K562 (cell line): Measurements from ENCODE around the gene GPR139. TPM values are rescaled to one million over a fixed set of nuclear protein-coding genes. Genes with fewer than 3 reads are reported as not detected.
A peak's percentile ranks its signal among the peaks of the same experiment; 100 is the strongest.

Source experiments
- ARID1B ChIP-seq: fragments of 450-650 bp; IDR thresholded peaks from 2 replicates; pipeline ENCODE4 v1.6.1; 2016; ENCODE audit warnings: antibody characterized with exemption, mild to moderate bottlenecking, inconsistent platforms
- ATF3 ChIP-seq, 2 experiments: fragments of 450-650 bp in 1 of 2; sonication (generic) in 1 of 2; formaldehyde crosslinking in 1 of 2; IDR thresholded peaks in 1 of 2; conservative IDR thresholded peaks in 1 of 2; 2 replicates each; pipeline versions ENCODE4 v1.6.1 to v1.8.1; 2016 to 2023; ENCODE audit warnings: mild to moderate bottlenecking in 2 of 2, moderate library complexity in 2 of 2, inconsistent platforms in 1 of 2, missing genetic modification reagents in 1 of 2
- BACH1 ChIP-seq: fragments of 200-800 bp; sonication (Bioruptor generic); IDR thresholded peaks from 2 replicates; pipeline ENCODE4 v1.6.1; 2016; ENCODE audit warnings: missing genetic modification characterization, missing compliant biosample characterization
- DIDO1 ChIP-seq: fragments of 450-650 bp; IDR thresholded peaks from 2 replicates; pipeline ENCODE4 v1.6.1; 2016; ENCODE audit warnings: low read depth, missing biosample characterization, missing genetic modification characterization
- DPF2 ChIP-seq: fragments of 450-650 bp; IDR thresholded peaks from 2 replicates; pipeline ENCODE4 v1.6.1; 2016
- E2F4 ChIP-seq: sonication (generic); formaldehyde crosslinking; IDR thresholded peaks from 2 replicates; pipeline ENCODE4 v1.8.0; 2022; ENCODE audit warnings: mild to moderate bottlenecking, low read depth, missing genetic modification reagents
- E2F6 ChIP-seq, 2 experiments: IDR thresholded peaks; 2 replicates each; pipeline ENCODE4 v1.6.1; 2011; ENCODE audit warnings: borderline replicate concordance in 1 of 2, control low read depth in 1 of 2, low read depth in 1 of 2, low read length in 1 of 2, mild to moderate bottlenecking in 1 of 2, mixed read lengths in 1 of 2, moderate library complexity in 1 of 2; ENCODE audit not compliant: insufficient read depth in 1 of 2, insufficient read length in 1 of 2, poor library complexity in 1 of 2, severe bottlenecking in 1 of 2; ENCODE audit errors: extremely low read depth in 1 of 2
- ELF2 ChIP-seq: fragments of 250-450 bp; sonication (Bioruptor Pico); IDR thresholded peaks from 2 replicates; pipeline ENCODE4 v1.5.0; 2021; ENCODE audit warnings: mild to moderate bottlenecking
- FOSL1 ChIP-seq: fragments of 200-800 bp; sonication (Bioruptor generic); conservative IDR thresholded peaks from 2 replicates; pipeline ENCODE4 v1.6.1; 2016; ENCODE audit warnings: missing genetic modification characterization, missing compliant biosample characterization
- GABPA ChIP-seq: fragments of 200-800 bp; sonication (Bioruptor generic); conservative IDR thresholded peaks from 2 replicates; pipeline ENCODE4 v1.6.1; 2016; ENCODE audit warnings: low read depth, missing genetic modification characterization, missing compliant biosample characterization
- MAX ChIP-seq: sonication (generic); formaldehyde crosslinking; IDR thresholded peaks from 2 replicates; pipeline ENCODE4 v1.9.0; 2022; ENCODE audit warnings: mild to moderate bottlenecking, missing genetic modification reagents
- MAZ ChIP-seq, 2 experiments: fragments of 450-650 bp in 1 of 2; sonication (generic) in 1 of 2; formaldehyde crosslinking; IDR thresholded peaks in 1 of 2; conservative IDR thresholded peaks in 1 of 2; 2 replicates each; pipeline versions ENCODE4 v1.4.0 to v1.5.0; 2020; ENCODE audit warnings: mild to moderate bottlenecking in 1 of 2, missing genetic modification reagents in 1 of 2
- NFIX ChIP-seq: fragments of 250-450 bp; sonication (Bioruptor Pico); IDR thresholded peaks from 2 replicates; pipeline ENCODE4 v1.4.0; 2020; ENCODE audit warnings: low read depth, mild to moderate bottlenecking, moderate library complexity
- RB1 ChIP-seq: fragments of 450-650 bp; IDR thresholded peaks from 2 replicates; pipeline ENCODE4 v1.6.1; 2017; ENCODE audit warnings: low read depth, mild to moderate bottlenecking
- RBM39 ChIP-seq: fragments of 200-400 bp; formaldehyde crosslinking; optimal IDR thresholded peaks from 2 replicates; pipeline ENCODE3; 2018; ENCODE audit warnings: low read depth, low read length
- SMARCA4 ChIP-seq: fragments of 450-650 bp; IDR thresholded peaks from 2 replicates; pipeline ENCODE4 v1.6.1; 2016
- SNAPC5 ChIP-seq: fragments of 250-450 bp; sonication (Bioruptor Pico); IDR thresholded peaks from 2 replicates; pipeline ENCODE4 v1.8.0; 2021; ENCODE audit warnings: moderate library complexity, mild to moderate bottlenecking, inconsistent platforms
- TCF7 ChIP-seq: sonication (generic); IDR thresholded peaks from 2 replicates; pipeline ENCODE4 v1.6.1; 2016; ENCODE audit warnings: antibody characterized with exemption, borderline replicate concordance
- UBTF ChIP-seq, 2 experiments: IDR thresholded peaks; 2 replicates each; pipeline ENCODE4 v1.6.1; 2012; ENCODE audit warnings: improper control_type of control experiment in 2 of 2, low read depth in 2 of 2, low read length in 2 of 2, borderline replicate concordance in 1 of 2
- ZNF121 ChIP-seq: sonication (generic); formaldehyde crosslinking; conservative IDR thresholded peaks from 2 replicates; pipeline ENCODE4 v1.8.0; 2022; ENCODE audit warnings: missing genetic modification reagents
- ZNF764 ChIP-seq: fragments of 250-450 bp; sonication (Bioruptor Pico); IDR thresholded peaks from 2 replicates; pipeline ENCODE4 v1.4.0; 2020; ENCODE audit warnings: low read depth, mild to moderate bottlenecking, moderate library complexity
- ZNF785 ChIP-seq: fragments of 250-450 bp; sonication (Bioruptor Pico); IDR thresholded peaks from 2 replicates; pipeline ENCODE4 v1.4.0; 2020; ENCODE audit warnings: mild to moderate bottlenecking
- polyA plus RNA-seq, 8 experiments: library from polyadenylated mRNA; depleted of rRNA in 4 of 8; stranded (reverse) in 5 of 8; unstranded in 3 of 8; fragments of >200 nt; fragmentation: Nextera tagmentation in 2 of 8; fragmentation: Illumina TruSeq in 1 of 8; extraction: Ambion mirVana in 2 of 8; extraction: Trizol in 1 of 8; gene quantifications; 2 replicates each; pipeline versions ENCODE4 v1.2.1 to v1.2.3, GENCODE V29; 2011 to 2014; ENCODE audit warnings: inconsistent platforms in 1 of 8, missing spikeins in 1 of 8
- total RNA-seq, 7 experiments: library from RNA; depleted of rRNA in 6 of 7; stranded (reverse); fragments of >200 nt in 6 of 7; fragmentation: Illumina TruSeq in 2 of 7; extraction: Trizol in 2 of 7; gene quantifications; 2 replicates each; pipeline versions ENCODE4 v1.2.1 to v1.2.3, GENCODE V29; 2011 to 2021; ENCODE audit warnings: low replicate concordance in 1 of 7

The GPR139 gene
- total and polyA plus RNA-seq, 9 of the 15 experiments (the other 6 are each of a cell fraction or from before 2014, with no cell fraction given): not detected

- TF ChIP-seq E2F6 (IDR thresholded peaks at IDR 0.05; ENCODE audit: borderline replicate concordance in 1 of 2, extremely low read depth in 1 of 2, insufficient read depth in 1 of 2, insufficient read length in 1 of 2, low read depth in 1 of 2, low read length in 1 of 2, poor library complexity in 1 of 2, severe bottlenecking in 1 of 2) (no peak), NFIX (no peak), ZNF121 (CRISPR knock-in tag) (no peak), DPF2 (0 out of 2 replicates have a peak, but pooled peaks have one; percentile 19), RBM39 (no peak), GABPA (tag) (no peak), MAZ (CRISPR knock-in tag; conservative IDR thresholded peaks at IDR 0.05 in 1 of 2, IDR thresholded peaks at IDR 0.05 in 1 of 2) (no peak), ATF3 (IDR thresholded peaks at IDR 0.05) (peak; percentile 68), ATF3 (CRISPR knock-in tag; conservative IDR thresholded peaks at IDR 0.05) (no peak), TCF7 (no peak), ARID1B (peak; percentile 22; the same call in 1 of the 2 replicates), BACH1 (tag) (peak; percentile 88), FOSL1 (tag) (peak; percentile 93), E2F4 (no peak), ZNF764 (no peak), UBTF (IDR thresholded peaks at IDR 0.05; ENCODE audit: borderline replicate concordance in 1 of 2, low read depth in 2 of 2, low read length in 2 of 2) (no peak), SMARCA4 (no peak), ELF2 (CRISPR knock-in tag) (no peak), ZNF785 (CRISPR knock-in tag) (no peak), MAX (CRISPR knock-in tag) (no peak), SNAPC5 (CRISPR knock-in tag) (no peak), RB1 (no peak), DIDO1 (tag) (peak; percentile 66; the same call in 1 of the 2 replicates)
These were observed 30.8 kb downstream of the GPR139 start (continued) for GRCh38 chr16:20042848-20043247.
